Loucy (cell line): ENCODE results near the gene SHMT2.

ENCODE experiments used
- H2AFZ ChIP-seq: fragments of 200-600 bp; sonication (generic); 2 replicates; pipeline ENCODE4 v1.6.0; 2016; ENCODE audit warnings: antibody characterized with exemption, mild to moderate bottlenecking, low read length, moderate library complexity
- H3F3A ChIP-seq: fragments of 200-600 bp; 2 replicates; pipeline ENCODE4 v1.6.0; 2016; ENCODE audit warnings: antibody characterized with exemption, low read depth, mild to moderate bottlenecking
- H3K27me3 ChIP-seq: fragments of 200-600 bp; sonication (generic); 2 replicates; pipeline ENCODE4 v1.6.1; 2014; ENCODE audit warnings: low read length, mild to moderate bottlenecking; ENCODE audit not compliant: insufficient read depth, poor library complexity, severe bottlenecking
- H3K36me3 ChIP-seq: fragments of 200-600 bp; sonication (generic); 2 replicates; pipeline ENCODE4 v1.6.1; 2016; ENCODE audit warnings: low read length; ENCODE audit not compliant: insufficient read depth
- H3K4me1 ChIP-seq: fragments of 200-600 bp; sonication (generic); 2 replicates; pipeline ENCODE4 v1.5.1; 2014; ENCODE audit warnings: low read length, mild to moderate bottlenecking; ENCODE audit not compliant: insufficient read depth, poor library complexity, severe bottlenecking
- H3K4me2 ChIP-seq: fragments of 200-600 bp; sonication (generic); 2 replicates; pipeline ENCODE4 v1.6.0; 2014; ENCODE audit warnings: antibody characterized with exemption, low read length, low read depth, mild to moderate bottlenecking; ENCODE audit not compliant: poor library complexity, severe bottlenecking
- H3K4me3 ChIP-seq: fragments of 200-600 bp; sonication (generic); 2 replicates; pipeline ENCODE4 v1.5.1; 2014; ENCODE audit warnings: low read length, mild to moderate bottlenecking, mixed read lengths; ENCODE audit not compliant: poor library complexity, severe bottlenecking
- H3K79me2 ChIP-seq: fragments of 200-600 bp; sonication (generic); 2 replicates; pipeline ENCODE4 v1.6.1; 2014; ENCODE audit warnings: low read length; ENCODE audit not compliant: insufficient read depth
- H3K9ac ChIP-seq: fragments of 200-600 bp; sonication (generic); 2 replicates; pipeline ENCODE4 v1.6.0; 2014; ENCODE audit warnings: mild to moderate bottlenecking, low read depth, low read length, moderate library complexity; ENCODE audit not compliant: poor library complexity, severe bottlenecking
- H3K9me2 ChIP-seq: fragments of 200-600 bp; sonication (generic); replicated peaks from 2 replicates; pipeline ENCODE4 v1.6.1; 2016; ENCODE audit warnings: low read depth, low read length, mixed read lengths
- H3K9me3 ChIP-seq: fragments of 200-600 bp; sonication (generic); 2 replicates; pipeline ENCODE4 v1.6.1; 2014; ENCODE audit warnings: mild to moderate bottlenecking, antibody characterized with exemption, low read length, low read depth; ENCODE audit not compliant: insufficient read depth
- H4K20me1 ChIP-seq: fragments of 200-600 bp; sonication (generic); 2 replicates; pipeline ENCODE4 v1.6.0; 2014; ENCODE audit warnings: antibody characterized with exemption, low read length, mild to moderate bottlenecking; ENCODE audit not compliant: insufficient read depth, poor library complexity, severe bottlenecking
- CTCF ChIP-seq: fragments of 200-600 bp; sonication (generic); conservative IDR thresholded peaks from 2 replicates; pipeline ENCODE4 v1.5.1; 2014; ENCODE audit warnings: mild to moderate bottlenecking, antibody characterized with exemption, low read length
- EZH2phosphoT487 ChIP-seq: fragments of 200-600 bp; IDR thresholded peaks from 2 replicates; pipeline ENCODE4 v1.6.1; 2018; ENCODE audit warnings: antibody characterized with exemption, mild to moderate bottlenecking, moderate library complexity, borderline replicate concordance

SHMT2 gene

GRCh38 chr12:57199191-57199590 lies 30.3 kb upstream of the SHMT2 start:
- H3K9me3 ChIP-seq = no peaks in the 10 kb centered on the region
- H3K36me3 ChIP-seq = no peaks in the 10 kb centered on the region
- H3K4me3 ChIP-seq = no peak overlapping the region
- no peak overlapping the region for H3K9ac ChIP-seq
- no peak overlapping the region for H3K4me2 ChIP-seq
- no peaks in the 10 kb centered on the region for H4K20me1 ChIP-seq
- peaks cover 17% of the 10 kb centered on the region for H3K4me1 ChIP-seq
- no peaks in the 10 kb centered on the region for H3K27me3 ChIP-seq
- TF ChIP-seq CTCF = no peak
- no peak for TF ChIP-seq EZH2phosphoT487
- H3K79me2 ChIP-seq = no peaks in the 10 kb centered on the region
- H3F3A ChIP-seq = no peaks in the 10 kb centered on the region
- H3K9me2 ChIP-seq = no peaks in the 10 kb centered on the region
- no peak overlapping the region for H2AFZ ChIP-seq

GRCh38 chr12:57200497-57200896 lies 29.0 kb upstream of the SHMT2 start:
- Histone ChIP-seq H3K4me2 (no peak overlapping the region), H3K27me3 (no peaks in the 10 kb centered on the region), H3K36me3 (no peaks in the 10 kb centered on the region), H3K9me3 (no peaks in the 10 kb centered on the region), H3K9me2 (no peaks in the 10 kb centered on the region), H2AFZ (no peak overlapping the region), H3K79me2 (no peaks in the 10 kb centered on the region), H3K9ac (no peak overlapping the region), H3F3A (no peaks in the 10 kb centered on the region), H3K4me1 (peaks cover 11% of the 10 kb centered on the region), H4K20me1 (no peaks in the 10 kb centered on the region), H3K4me3 (no peak overlapping the region)
- no peak for TF ChIP-seq EZH2phosphoT487
- TF ChIP-seq CTCF = no peak

GRCh38 chr12:57201219-57201618 lies 28.3 kb upstream of the SHMT2 start:
- no peaks in the 10 kb centered on the region for H4K20me1 ChIP-seq
- no peaks in the 10 kb centered on the region for H3K9me2 ChIP-seq
- TF ChIP-seq EZH2phosphoT487 (no peak), CTCF (no peak)
- no peaks in the 10 kb centered on the region for H3F3A ChIP-seq
- peaks cover 5% of the 10 kb centered on the region for H3K4me1 ChIP-seq
- H3K4me3 ChIP-seq = no peak overlapping the region
- no peak overlapping the region for H3K9ac ChIP-seq
- no peaks in the 10 kb centered on the region for H3K27me3 ChIP-seq
- H3K4me2 ChIP-seq = no peak overlapping the region
- H3K9me3 ChIP-seq = no peaks in the 10 kb centered on the region
- no peaks in the 10 kb centered on the region for H3K79me2 ChIP-seq
- H2AFZ ChIP-seq = no peak overlapping the region
- H3K36me3 ChIP-seq = no peaks in the 10 kb centered on the region
